GM12878 (cell line): ENCODE measurements around the gene OR2F2. TPM values are rescaled to one million over a fixed set of nuclear protein-coding genes. Genes with fewer than 3 reads are reported as not detected.

Experiments used
- ATAC-seq: fragments of 200-7000 bp; cut with Tn5 transposase; 3 replicates; pipeline ENCODE4 v1.9.1; 2020; ENCODE audit warnings: mild to moderate bottlenecking, moderate library complexity
- BruUV-seq: library from RNA; stranded (reverse); fragments of 400-500 nt; replicated peaks from 2 replicates; lab custom pipeline; 2021; lab: Mats Ljungman, UMichigan
- CTCF ChIA-PET: fragments of 300-600 bp; sonication (Branson Sonifier 250); formaldehyde crosslinking; extraction: SDS; loops from one replicate; lab custom pipeline; 2021; ENCODE audit warnings: inconsistent platforms; lab: Yijun Ruan, JAX
- POLR2A ChIA-PET: fragments of 350-600 bp; formaldehyde crosslinking; extraction: SDS; loops from one replicate; lab custom pipeline; 2021; ENCODE audit warnings: inconsistent platforms; lab: Charles Lee
- RAD21 ChIA-PET: fragments of 300-600 bp; sonication (Branson Sonifier 250); formaldehyde crosslinking; loops from one replicate; lab custom pipeline; 2023; ENCODE audit warnings: antibody characterized with exemption; ENCODE audit not compliant: unreplicated experiment; lab: Charles Lee
- SMC1A ChIA-PET: fragments of 300-600 bp; sonication (Branson Sonifier 250); formaldehyde crosslinking; loops from one replicate; lab custom pipeline; 2023; ENCODE audit not compliant: unreplicated experiment, uncharacterized antibody; lab: Charles Lee
- DNase-seq: peaks from one replicate; pipeline ENCODE4 v3.0.0-alpha.2; 2011; ENCODE audit warnings: low read depth, low spot score
- FAIRE-seq: peaks from 3 replicates; lab custom pipeline; 2011; peaks lifted over from hg19 to GRCh38; lab: Jason Lieb, UNC
- H2AFZ ChIP-seq: 2 replicates; pipeline ENCODE4 v1.6.0; 2011; ENCODE audit warnings: low read depth, low read length, control low read depth; ENCODE audit not compliant: control insufficient read depth
- H3K27ac ChIP-seq: 2 replicates; pipeline ENCODE4 v1.5.1; 2011; ENCODE audit warnings: control low read depth; ENCODE audit not compliant: control insufficient read depth, insufficient read depth
- H3K27me3 ChIP-seq, 2 experiments: replicated peaks in 1 of 2; 2 replicates each; pipeline versions ENCODE4 v1.6.0 to v1.6.1; 2011; ENCODE audit warnings: low read length in 1 of 2; ENCODE audit not compliant: control insufficient read depth in 2 of 2, insufficient read depth in 2 of 2
- H3K36me3 ChIP-seq, 2 experiments: 2 replicates each; pipeline ENCODE4 v1.5.1; 2011; ENCODE audit warnings: low read length in 1 of 2; ENCODE audit not compliant: control insufficient read depth in 2 of 2, insufficient read depth in 2 of 2
- H3K4me1 ChIP-seq: 2 replicates; pipeline ENCODE4 v1.6.1; 2011; ENCODE audit warnings: mild to moderate bottlenecking, low read length, moderate library complexity, mixed read lengths; ENCODE audit not compliant: control insufficient read depth, insufficient read depth
- H3K4me2 ChIP-seq: 2 replicates; pipeline ENCODE4 v1.6.0; 2011; ENCODE audit warnings: control low read depth; ENCODE audit not compliant: control insufficient read depth, insufficient read depth
- H3K4me3 ChIP-seq: fragments of 200-600 bp; sonication (generic); 2 replicates; pipeline ENCODE4 v1.5.1; 2016
- H3K79me2 ChIP-seq: 2 replicates; pipeline ENCODE4 v1.6.0; 2011; ENCODE audit warnings: low read length; ENCODE audit not compliant: control insufficient read depth, insufficient read depth
- H3K9ac ChIP-seq: 2 replicates; pipeline ENCODE4 v1.8.0; 2011; ENCODE audit warnings: low read length, control low read depth, mixed read lengths; ENCODE audit not compliant: control insufficient read depth, insufficient read depth
- H3K9me3 ChIP-seq: replicated peaks from 3 replicates; pipeline ENCODE4 v1.5.1; 2011; ENCODE audit warnings: mild to moderate bottlenecking, low read length; ENCODE audit not compliant: control insufficient read depth, insufficient read depth
- H4K20me1 ChIP-seq: 2 replicates; pipeline ENCODE4 v1.6.0; 2011; ENCODE audit not compliant: control insufficient read depth, insufficient read depth
- BCL3 ChIP-seq: IDR thresholded peaks from 2 replicates; pipeline ENCODE4 v1.6.1; 2011; ENCODE audit warnings: borderline replicate concordance, low read depth, mild to moderate bottlenecking, moderate library complexity, low read length; ENCODE audit not compliant: insufficient read depth, poor library complexity, severe bottlenecking
- BCLAF1 ChIP-seq: fragments of 450-650 bp; IDR thresholded peaks from 2 replicates; pipeline ENCODE4 v1.6.1; 2017; ENCODE audit warnings: antibody characterized with exemption, mild to moderate bottlenecking, moderate library complexity
- CTCF ChIP-seq, 3 experiments: IDR thresholded peaks in 2 of 3; conservative IDR thresholded peaks in 1 of 3; 2 replicates each; pipeline ENCODE4 v1.5.1; 2011; ENCODE audit warnings: low read depth in 3 of 3, low read length in 3 of 3, mild to moderate bottlenecking in 3 of 3, control low read depth in 2 of 3, moderate library complexity in 2 of 3, inconsistent platforms in 1 of 3, mixed read lengths in 1 of 3; ENCODE audit not compliant: control insufficient read depth in 2 of 3, insufficient read depth in 1 of 3; ENCODE audit errors: extremely low read depth in 1 of 3
- EED ChIP-seq: sonication (generic); IDR thresholded peaks from 2 replicates; pipeline ENCODE4 v1.6.1; 2016; ENCODE audit warnings: antibody characterized with exemption, low read depth
- MLLT1 ChIP-seq: fragments of 450-650 bp; IDR thresholded peaks from 2 replicates; pipeline ENCODE4 v1.6.1; 2016; ENCODE audit warnings: mild to moderate bottlenecking
- RAD21 ChIP-seq: IDR thresholded peaks from 2 replicates; pipeline ENCODE4 v1.6.1; 2011; ENCODE audit warnings: mild to moderate bottlenecking, low read depth, low read length, moderate library complexity; ENCODE audit not compliant: insufficient read depth
- SIX5 ChIP-seq: IDR thresholded peaks from 2 replicates; pipeline ENCODE4 v1.6.1; 2011; ENCODE audit warnings: mild to moderate bottlenecking, low read depth, low read length, moderate library complexity; ENCODE audit not compliant: severe bottlenecking
- STAT3 ChIP-seq: IDR thresholded peaks from 2 replicates; pipeline ENCODE4 v1.6.1; 2011; ENCODE audit warnings: low read depth, low read length, improper control_type of control experiment
- TCF12 ChIP-seq: IDR thresholded peaks from 2 replicates; pipeline ENCODE4 v1.6.1; 2011; ENCODE audit warnings: low read depth, mild to moderate bottlenecking, low read length
- TCF7 ChIP-seq: IDR thresholded peaks from 2 replicates; pipeline ENCODE4 v1.6.1; 2014; ENCODE audit warnings: antibody characterized with exemption, borderline replicate concordance
- ZNF622 ChIP-seq: fragments of 450-650 bp; IDR thresholded peaks from 2 replicates; pipeline ENCODE4 v1.6.1; 2017; ENCODE audit warnings: mild to moderate bottlenecking, inconsistent platforms
- WGBS: methylation state at CpG from one replicate; pipeline ENCODE4 v1.1.6; 2016; ENCODE audit warnings: low lambda C conversion rate; ENCODE audit not compliant: insufficient replicate concordance, insufficient coverage; ENCODE audit errors: missing lambda C conversion rate; 5-methylcytosine and 5-hydroxymethylcytosine counted together
- in situ Hi-C: fragments of 300-500 bp; cut with MboI; formaldehyde crosslinking; loops from 9 replicates; pipeline ENCODE4 v1.14.3; 2018; ENCODE audit warnings: mixed read lengths
- intact Hi-C: fragments of 100-400 bp; cut with micrococcal nuclease; formaldehyde crosslinking; loops from one replicate; pipeline ENCODE4 v1.14.2; 2022; ENCODE audit not compliant: unreplicated experiment
- polyA plus RNA-seq, 11 experiments: library from polyadenylated mRNA; depleted of rRNA in 4 of 11; unstranded in 6 of 11; stranded (reverse) in 5 of 11; fragments of >200 nt; fragmentation: Nextera tagmentation in 4 of 11; fragmentation: Illumina TruSeq in 1 of 11; extraction: Ambion mirVana in 4 of 11; extraction: Trizol in 1 of 11; gene quantifications; 1 replicate in 1 of 11; 2 replicates in 10 of 11; pipeline versions ENCODE4 v1.2.1 to v1.2.3, GENCODE V29; 2011 to 2016; ENCODE audit warnings: inconsistent platforms in 2 of 11, missing spikeins in 2 of 11, low read depth in 1 of 11
- total RNA-seq, 4 experiments: library from RNA; depleted of rRNA in 3 of 4; stranded (reverse); fragments of >200 nt in 3 of 4; fragmentation: Illumina TruSeq in 1 of 4; extraction: Trizol in 1 of 4; gene quantifications; 2 replicates each; pipeline versions ENCODE4 v1.2.1 to v1.2.3, GENCODE V29; 2013 to 2021

OR2F2 gene
- total and polyA plus RNA-seq, 10 of the 15 experiments (the other 5 are each of a cell fraction or from before 2014, with no cell fraction given) = not detected

GRCh38 chr7:143906151-143906550, 28.9 kb upstream of the OR2F2 start:
- Histone ChIP-seq H3K9ac (no peak overlapping the region), H2AFZ (no peak overlapping the region), H4K20me1 (no peaks in the 10 kb centered on the region), H3K4me2 (no peak overlapping the region), H3K36me3 (no peaks in the 10 kb centered on the region), H3K9me3 (no peaks in the 10 kb centered on the region), H3K4me1 (no peaks in the 10 kb centered on the region), H3K27me3 (no peaks in the 10 kb centered on the region), H3K27ac (no peak overlapping the region), H3K79me2 (peaks cover 3% of the 10 kb centered on the region), H3K4me3 (no peak overlapping the region)
- no peak for FAIRE-seq
- BruUV-seq = no TSS peak
- ATAC-seq = no peak
- POLR2A ChIA-PET = interaction anchor here (1.0 kb wide), 1 partner anchor 16 kb away, joined by 4 read pairs; no protein-coding TSS in a partner anchor
- intact Hi-C loops (no loop called here), in situ Hi-C loops (loop anchor here (25.0 kb wide), 1 partner anchor 481 kb away; no protein-coding TSS in a partner anchor)
- CTCF ChIA-PET = no interaction called here
- RAD21 ChIA-PET = no interaction called here
- 43% methylated on average over 9 of the region's 9 CpGs for WGBS
- no peak for TF ChIP-seq RAD21
- no peak for TF ChIP-seq EED
- TF ChIP-seq STAT3 = no peak
- no peak for TF ChIP-seq BCL3
- no peak for TF ChIP-seq MLLT1
- no peak for TF ChIP-seq SIX5
- no peak for TF ChIP-seq ZNF622
- TF ChIP-seq BCLAF1 = no peak
- no peak for TF ChIP-seq TCF7
- TF ChIP-seq CTCF (IDR thresholded peaks at IDR 0.05 in 2 of 3, conservative IDR thresholded peaks at IDR 0.05 in 1 of 3; ENCODE audit: control insufficient read depth in 2 of 3, extremely low read depth in 1 of 3, insufficient read depth in 1 of 3, low read depth in 3 of 3, low read length in 3 of 3) = no peak
- no peak for TF ChIP-seq TCF12
- SMC1A ChIA-PET = no interaction called here
- no peak for DNase-seq
